Measurements from ENCODE around the gene CNIH2.

CNIH2 gene

DNA sequence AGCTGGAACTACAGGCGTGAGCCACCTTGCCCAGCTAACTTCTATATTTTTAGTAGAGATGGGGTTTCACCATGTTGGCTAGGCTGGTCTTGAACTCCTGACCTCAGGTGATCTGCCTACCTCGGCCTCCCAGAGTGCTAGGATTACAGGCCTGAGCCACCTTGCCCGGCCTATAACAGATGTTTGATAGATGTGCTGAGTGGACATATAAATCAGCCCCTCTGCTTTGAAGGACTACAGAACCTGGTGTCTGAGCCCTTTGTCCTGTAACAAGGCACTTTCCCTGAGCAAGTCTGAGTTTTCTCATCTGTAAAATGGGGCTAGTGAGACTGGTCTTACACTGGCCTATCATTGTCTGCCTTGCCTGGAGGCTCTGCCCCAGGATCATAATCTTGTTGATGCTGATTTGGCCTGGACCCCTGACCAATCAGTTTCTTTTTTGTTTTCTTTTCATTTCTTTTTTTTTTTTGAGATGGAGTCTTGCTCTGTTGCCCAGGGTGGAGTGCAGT is 51.2 kb downstream of the CNIH2 start:
- DNase-seq, result no peak

DNA sequence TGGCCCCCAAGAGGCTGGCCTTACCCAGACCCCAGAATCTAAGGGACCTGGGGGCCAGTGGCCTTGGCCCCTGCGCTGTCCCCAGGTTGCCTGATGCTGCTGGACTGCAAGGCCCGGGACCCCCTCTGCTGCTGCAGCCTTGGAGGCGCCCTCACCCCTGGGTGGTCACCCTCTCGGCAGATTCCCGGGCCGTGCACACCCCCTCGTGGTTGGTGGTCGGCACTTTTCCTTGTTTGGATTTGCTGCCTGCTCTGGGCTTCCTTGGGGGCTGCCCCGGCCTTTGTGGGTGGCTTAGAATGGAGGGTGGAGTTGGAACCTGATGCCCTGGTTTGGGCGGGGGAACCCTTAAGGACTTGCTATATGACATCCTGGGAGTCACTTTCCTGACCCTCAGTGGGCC is 53.0 kb downstream of the CNIH2 start:
- no peak for DNase-seq

DNA sequence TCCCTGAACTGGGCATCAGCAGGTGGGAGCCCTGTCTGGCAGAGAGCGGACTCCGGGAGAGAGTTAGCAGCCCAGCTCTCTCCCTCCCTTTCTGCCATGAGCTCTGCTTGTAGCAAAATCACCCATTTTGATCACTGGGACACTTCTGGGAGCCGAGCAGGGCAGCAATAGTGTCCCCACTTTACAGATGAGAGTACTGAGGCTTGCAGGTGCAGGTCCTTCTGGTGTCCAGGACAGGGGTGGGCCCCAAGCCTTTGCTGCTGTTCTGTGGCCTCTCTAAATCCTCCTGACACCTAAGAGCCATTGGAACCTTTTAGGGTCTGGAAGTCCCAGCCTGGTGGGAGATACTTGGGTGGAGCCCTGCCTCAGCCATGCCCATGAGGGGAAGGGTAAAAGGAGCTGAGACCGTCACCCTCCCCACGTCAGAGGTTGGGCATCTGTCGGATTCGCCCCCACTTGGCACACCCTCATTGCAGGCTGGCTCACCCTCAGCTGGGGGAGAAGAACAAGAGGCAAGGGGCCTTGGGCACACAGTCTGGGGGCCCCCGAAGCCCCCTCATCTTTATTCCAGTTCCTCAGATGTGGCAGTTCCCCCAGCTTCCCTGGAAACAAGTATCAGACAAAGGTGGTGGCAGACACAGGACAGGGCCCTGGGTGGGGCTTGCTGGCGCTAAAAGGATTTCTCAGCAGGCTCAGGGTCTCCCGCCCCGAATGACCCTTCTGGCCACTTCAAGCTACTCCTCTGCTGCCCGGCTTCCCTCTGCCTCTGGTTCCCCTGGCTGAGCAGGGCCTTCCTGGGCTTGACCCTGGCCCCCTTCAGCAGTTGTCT is 53.8 kb downstream of the CNIH2 start:
- no peak for DNase-seq

DNA sequence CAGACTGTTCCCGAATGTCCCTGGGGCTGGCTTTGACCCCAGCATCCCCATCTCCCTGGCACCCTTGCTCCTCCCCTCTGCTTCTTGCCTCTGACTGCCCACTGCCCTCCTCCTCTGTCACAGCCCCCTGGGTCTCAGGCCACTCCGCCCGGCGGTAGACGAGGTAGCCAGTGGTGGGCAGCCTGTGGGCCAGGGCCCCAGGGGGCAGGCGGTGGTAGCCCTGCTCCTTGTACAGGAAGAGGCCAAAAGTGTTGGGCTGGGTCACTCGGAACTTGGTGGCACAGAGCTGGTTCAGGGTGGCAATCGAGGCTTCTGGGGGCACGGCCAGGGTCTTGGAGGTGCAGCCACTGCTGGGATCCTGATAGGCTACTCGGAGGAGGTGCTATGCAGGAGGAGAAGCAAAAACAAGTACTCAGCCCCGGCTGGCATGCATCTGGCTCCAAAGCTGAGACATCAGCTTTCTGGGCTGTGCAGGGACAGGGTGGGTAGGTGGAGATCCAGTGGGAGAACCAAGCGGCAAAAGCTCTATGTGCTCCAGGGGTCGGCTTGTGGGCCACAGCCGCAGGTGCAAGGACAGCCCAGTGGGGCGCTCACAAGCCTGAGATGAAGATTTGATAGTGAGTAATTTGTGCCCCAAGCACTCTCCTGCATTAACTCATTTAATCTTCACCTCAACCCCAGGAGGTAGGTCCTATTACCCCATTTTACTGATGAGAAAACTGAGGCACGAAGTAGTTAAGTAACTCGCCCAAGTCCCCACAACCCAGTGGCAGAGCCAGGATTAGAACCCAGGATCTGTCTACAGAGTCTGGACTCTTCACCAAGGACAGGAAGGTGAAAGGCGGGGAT is 54.6 kb downstream of the CNIH2 start:
- DNase-seq, result no peak

DNA sequence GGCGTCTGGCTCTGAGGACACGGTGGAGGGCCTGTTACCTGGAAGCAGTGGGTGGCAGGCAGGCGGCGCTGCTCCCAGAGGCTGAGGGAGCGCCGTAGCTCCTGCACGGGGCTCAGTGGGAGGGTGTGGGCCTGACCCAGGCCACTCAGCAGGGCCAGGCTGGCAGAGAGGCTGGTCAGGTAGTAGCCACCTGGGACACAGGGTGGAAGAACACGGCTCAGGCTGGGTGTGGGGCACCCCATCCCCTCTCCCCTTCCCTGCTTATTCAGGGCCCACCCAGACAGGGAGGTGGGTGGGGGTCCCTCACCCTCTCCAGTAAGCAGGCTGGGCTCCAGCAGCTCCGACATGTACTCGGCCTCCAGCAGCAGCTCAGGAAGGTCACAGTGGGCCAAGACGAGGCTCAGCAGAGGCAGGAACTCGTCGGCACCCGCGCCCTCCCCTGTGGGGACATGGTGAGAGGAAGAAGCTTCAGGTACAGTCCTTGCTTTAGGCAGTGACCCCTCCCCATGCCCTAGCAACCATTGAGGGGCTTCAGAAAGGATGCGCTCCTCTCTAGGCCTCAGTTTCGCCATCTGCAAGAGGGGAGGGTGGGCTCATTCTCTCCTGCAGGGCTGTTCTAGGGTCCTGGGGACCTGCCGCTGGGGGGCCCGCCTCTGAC is 55.4 kb downstream of the CNIH2 start:
- no peak for DNase-seq
